Loucy (cell line): Measurements from ENCODE around the gene ZNF385C.

Source experiments
- H2AFZ ChIP-seq: fragments of 200-600 bp; sonication (generic); 2 replicates; pipeline ENCODE4 v1.6.0; 2016; ENCODE audit warnings: antibody characterized with exemption, mild to moderate bottlenecking, low read length, moderate library complexity
- H3F3A ChIP-seq: fragments of 200-600 bp; 2 replicates; pipeline ENCODE4 v1.6.0; 2016; ENCODE audit warnings: antibody characterized with exemption, low read depth, mild to moderate bottlenecking
- H3K27me3 ChIP-seq: fragments of 200-600 bp; sonication (generic); 2 replicates; pipeline ENCODE4 v1.6.1; 2014; ENCODE audit warnings: low read length, mild to moderate bottlenecking; ENCODE audit not compliant: insufficient read depth, poor library complexity, severe bottlenecking
- H3K36me3 ChIP-seq: fragments of 200-600 bp; sonication (generic); 2 replicates; pipeline ENCODE4 v1.6.1; 2016; ENCODE audit warnings: low read length; ENCODE audit not compliant: insufficient read depth
- H3K4me1 ChIP-seq: fragments of 200-600 bp; sonication (generic); 2 replicates; pipeline ENCODE4 v1.5.1; 2014; ENCODE audit warnings: low read length, mild to moderate bottlenecking; ENCODE audit not compliant: insufficient read depth, poor library complexity, severe bottlenecking
- H3K4me2 ChIP-seq: fragments of 200-600 bp; sonication (generic); 2 replicates; pipeline ENCODE4 v1.6.0; 2014; ENCODE audit warnings: antibody characterized with exemption, low read length, low read depth, mild to moderate bottlenecking; ENCODE audit not compliant: poor library complexity, severe bottlenecking
- H3K4me3 ChIP-seq: fragments of 200-600 bp; sonication (generic); 2 replicates; pipeline ENCODE4 v1.5.1; 2014; ENCODE audit warnings: low read length, mild to moderate bottlenecking, mixed read lengths; ENCODE audit not compliant: poor library complexity, severe bottlenecking
- H3K79me2 ChIP-seq: fragments of 200-600 bp; sonication (generic); 2 replicates; pipeline ENCODE4 v1.6.1; 2014; ENCODE audit warnings: low read length; ENCODE audit not compliant: insufficient read depth
- H3K9ac ChIP-seq: fragments of 200-600 bp; sonication (generic); 2 replicates; pipeline ENCODE4 v1.6.0; 2014; ENCODE audit warnings: mild to moderate bottlenecking, low read depth, low read length, moderate library complexity; ENCODE audit not compliant: poor library complexity, severe bottlenecking
- H3K9me2 ChIP-seq: fragments of 200-600 bp; sonication (generic); replicated peaks from 2 replicates; pipeline ENCODE4 v1.6.1; 2016; ENCODE audit warnings: low read depth, low read length, mixed read lengths
- H3K9me3 ChIP-seq: fragments of 200-600 bp; sonication (generic); 2 replicates; pipeline ENCODE4 v1.6.1; 2014; ENCODE audit warnings: mild to moderate bottlenecking, antibody characterized with exemption, low read length, low read depth; ENCODE audit not compliant: insufficient read depth
- H4K20me1 ChIP-seq: fragments of 200-600 bp; sonication (generic); 2 replicates; pipeline ENCODE4 v1.6.0; 2014; ENCODE audit warnings: antibody characterized with exemption, low read length, mild to moderate bottlenecking; ENCODE audit not compliant: insufficient read depth, poor library complexity, severe bottlenecking
- CTCF ChIP-seq: fragments of 200-600 bp; sonication (generic); conservative IDR thresholded peaks from 2 replicates; pipeline ENCODE4 v1.5.1; 2014; ENCODE audit warnings: mild to moderate bottlenecking, antibody characterized with exemption, low read length
- EZH2phosphoT487 ChIP-seq: fragments of 200-600 bp; IDR thresholded peaks from 2 replicates; pipeline ENCODE4 v1.6.1; 2018; ENCODE audit warnings: antibody characterized with exemption, mild to moderate bottlenecking, moderate library complexity, borderline replicate concordance

Gene ZNF385C

GRCh38 chr17:42061646-42062487 lies 36.4 kb downstream of the ZNF385C start:
- peaks cover 14% of the 10 kb centered on the region for H3K4me1 ChIP-seq

GRCh38 chr17:42060231-42060630 lies 38.0 kb downstream of the ZNF385C start:
- H2AFZ ChIP-seq: peak overlapping the region; percentile 66; the same call in 1 of the 2 replicates
- H4K20me1 ChIP-seq: no peaks in the 10 kb centered on the region
- H3F3A ChIP-seq: no peaks in the 10 kb centered on the region
- no peaks in the 10 kb centered on the region for H3K79me2 ChIP-seq
- no peak overlapping the region for H3K4me2 ChIP-seq
- no peak for TF ChIP-seq CTCF
- no peak for TF ChIP-seq EZH2phosphoT487
- H3K4me3 ChIP-seq: no peak overlapping the region
- no peaks in the 10 kb centered on the region for H3K36me3 ChIP-seq
- no peaks in the 10 kb centered on the region for H3K9me2 ChIP-seq
- H3K9ac ChIP-seq: no peak overlapping the region
- H3K4me1 ChIP-seq: peaks cover 14% of the 10 kb centered on the region
- H3K9me3 ChIP-seq: no peaks in the 10 kb centered on the region
- H3K27me3 ChIP-seq: no peaks in the 10 kb centered on the region

More at GRCh38 chr17:42061646-42062487, 36.4 kb downstream of the ZNF385C start:
- no peaks in the 10 kb centered on the region for H3K79me2 ChIP-seq
- H3K9me3 ChIP-seq: no peaks in the 10 kb centered on the region
- TF ChIP-seq CTCF (no peak), EZH2phosphoT487 (no peak)
- no peaks in the 10 kb centered on the region for H3K27me3 ChIP-seq
- H4K20me1 ChIP-seq: no peaks in the 10 kb centered on the region
- H2AFZ ChIP-seq: no peak overlapping the region
- H3K9ac ChIP-seq: no peak overlapping the region
- no peaks in the 10 kb centered on the region for H3K9me2 ChIP-seq
- no peak overlapping the region for H3K4me2 ChIP-seq
- H3K36me3 ChIP-seq: no peaks in the 10 kb centered on the region
- H3K4me3 ChIP-seq: no peak overlapping the region
- H3F3A ChIP-seq: no peaks in the 10 kb centered on the region

- Histone ChIP-seq H3K36me3 (no peaks in the 10 kb centered on the region), H3K9ac (no peak overlapping the region), H3K79me2 (no peaks in the 10 kb centered on the region), H3K27me3 (no peaks in the 10 kb centered on the region), H3F3A (no peaks in the 10 kb centered on the region), H3K4me3 (no peak overlapping the region), H3K9me3 (no peaks in the 10 kb centered on the region), H3K9me2 (no peaks in the 10 kb centered on the region), H3K4me1 (peaks cover 14% of the 10 kb centered on the region), H3K4me2 (no peak overlapping the region), H2AFZ (peak overlapping the region; percentile 66; the same call in 1 of the 2 replicates), H4K20me1 (no peaks in the 10 kb centered on the region)
- no peak for TF ChIP-seq EZH2phosphoT487
- no peak for TF ChIP-seq CTCF
These were observed 38.5 kb downstream of the ZNF385C start for GRCh38 chr17:42059815-42060214.
